GM23248 (cell line): ENCODE data around the gene PAPPA.

Experiments
- EZH2 ChIP-seq: fragments of 200-600 bp; sonication (generic); IDR thresholded peaks from 2 replicates; pipeline ENCODE4 v1.6.1; 2018; ENCODE audit warnings: antibody characterized with exemption, mild to moderate bottlenecking; ENCODE audit not compliant: insufficient read depth, poor library complexity, severe bottlenecking
- EZH2phosphoT487 ChIP-seq: fragments of 200-600 bp; sonication (generic); IDR thresholded peaks from 2 replicates; pipeline ENCODE4 v1.6.1; 2018; ENCODE audit warnings: antibody characterized with exemption, moderate library complexity, mild to moderate bottlenecking, low read depth; ENCODE audit not compliant: insufficient read depth

DNA sequence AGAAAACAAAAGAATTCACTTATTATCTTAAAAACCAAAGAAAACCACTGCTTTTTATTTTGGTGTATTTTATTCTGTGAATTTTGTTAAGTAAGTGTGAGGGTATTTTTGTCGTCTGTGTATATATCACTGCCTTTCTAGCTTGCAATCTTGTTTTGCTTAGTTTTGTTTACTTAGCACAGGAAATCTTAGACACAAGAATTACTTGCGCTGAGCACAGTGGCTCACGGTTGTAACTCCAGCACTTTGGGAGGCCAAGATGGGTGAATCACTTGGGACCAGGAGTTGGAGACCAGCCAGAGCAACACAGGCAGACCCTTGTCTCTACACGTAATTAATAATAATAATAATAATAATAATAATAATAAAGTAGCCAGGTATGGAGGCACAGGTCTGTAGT, 230.3 kb downstream of the PAPPA start:
- TF ChIP-seq EZH2 (no peak), EZH2phosphoT487 (no peak)
